GM19438 (cell line): ENCODE measurements around the gene CDC14B.

ENCODE experiments used
- ATAC-seq: cut with Tn5 transposase; IDR thresholded peaks from one replicate; pipeline ENCODE4 v1.9.1; 2021; ENCODE audit warnings: low read depth; ENCODE audit not compliant: unreplicated experiment

Gene CDC14B

DNA sequence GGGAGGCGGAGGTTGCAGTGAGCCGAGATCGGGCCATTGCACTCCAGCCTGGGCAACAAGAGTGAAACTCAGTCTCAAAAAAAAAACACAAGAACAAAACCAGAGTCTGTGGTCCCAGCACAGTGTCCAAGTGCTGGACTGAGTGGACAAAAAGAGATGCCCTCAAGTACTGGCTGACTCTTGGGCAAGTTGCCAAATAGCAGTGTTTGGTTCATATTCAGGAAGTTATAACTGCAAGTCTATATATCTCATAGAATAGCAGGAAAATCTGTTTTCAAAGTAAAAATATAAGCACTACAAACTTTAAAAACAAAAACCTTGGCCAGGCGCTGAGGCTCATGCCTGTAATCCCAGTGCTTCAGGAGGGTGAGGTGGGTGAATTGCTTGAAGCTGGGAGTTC, 162.4 kb downstream of the CDC14B start:
- no peak for ATAC-seq

DNA sequence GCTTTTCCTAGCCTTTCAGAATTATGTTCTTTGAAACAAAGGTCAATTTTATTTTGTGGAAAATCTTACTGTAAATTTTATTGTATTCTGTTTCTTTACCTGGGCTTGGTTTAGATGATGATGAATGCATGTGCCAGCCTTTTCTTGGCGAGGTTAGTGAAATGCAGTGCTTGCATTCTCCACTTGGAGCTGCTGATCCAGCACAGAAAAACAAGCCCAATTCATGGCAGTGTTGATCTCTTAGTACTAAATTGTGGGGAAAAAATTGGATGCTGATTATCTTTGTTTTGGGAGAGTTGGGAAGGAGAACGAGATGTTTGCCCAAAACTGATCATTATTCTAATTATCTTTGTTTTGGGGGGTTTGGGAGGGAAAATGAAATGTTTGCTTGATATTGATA, 166.0 kb downstream of the CDC14B start:
- ATAC-seq = no peak

DNA sequence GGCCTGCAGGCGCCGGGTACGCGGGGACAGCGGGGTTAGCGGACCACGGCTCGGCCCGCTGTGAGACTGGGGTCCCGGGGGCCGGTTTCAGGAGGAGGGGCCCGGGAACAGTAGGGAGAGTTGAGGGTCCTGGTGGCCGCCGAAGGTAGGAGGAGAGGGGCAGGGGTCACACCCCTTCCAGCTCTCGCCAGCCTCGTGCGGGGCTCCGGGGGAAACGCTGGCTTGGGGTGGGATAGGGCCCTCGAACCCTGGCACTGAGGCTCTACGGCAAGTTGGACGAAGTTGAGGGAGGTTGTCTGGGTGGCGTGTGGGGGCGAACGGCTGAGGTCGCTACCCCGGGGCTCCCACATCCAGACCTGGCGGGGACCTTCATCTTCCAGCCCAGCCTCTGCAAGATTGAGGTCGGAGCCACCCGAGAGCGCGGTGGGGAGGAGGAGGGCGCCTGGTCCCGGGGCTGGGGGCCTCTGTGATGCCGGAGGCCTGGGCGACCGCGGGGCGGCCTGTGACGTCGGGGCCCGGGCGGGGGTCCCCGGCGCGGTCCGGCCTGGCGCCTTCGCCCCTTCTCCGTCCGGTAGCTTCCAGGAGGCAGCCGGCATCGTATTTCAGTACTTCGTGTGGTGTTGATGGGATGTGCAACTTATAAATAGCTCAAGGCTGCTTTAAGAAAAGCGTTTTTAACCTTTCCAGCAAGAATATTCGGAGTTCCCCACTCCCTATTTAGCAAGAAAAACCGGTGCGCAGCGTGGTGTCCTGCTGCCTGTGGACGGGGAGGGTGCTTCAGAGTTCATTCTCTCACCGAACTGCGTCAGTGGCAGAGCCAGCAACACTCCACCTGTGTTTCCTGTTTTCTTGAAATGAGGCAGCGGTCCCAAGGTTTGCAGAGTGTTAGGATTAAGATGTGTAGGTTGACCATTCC, 168.8 kb downstream of the CDC14B start:
- ATAC-seq = peak; percentile 9
